Stimulated activated CD4-positive, alpha-beta T cell treated with anti-CD3 and anti-CD28 coated beads, Interleukin-4, amount 100 ng/mL, for 24 hours (primary cell): ENCODE results near the gene IGFBP3.

Experiments used
- DNase-seq: peaks from one replicate; pipeline ENCODE4 v3.0.0-alpha.2; 2020

Gene IGFBP3

GRCh38 chr7:45921699-45922519, 837 bp upstream of the IGFBP3 start:
- no peak for DNase-seq

DNA sequence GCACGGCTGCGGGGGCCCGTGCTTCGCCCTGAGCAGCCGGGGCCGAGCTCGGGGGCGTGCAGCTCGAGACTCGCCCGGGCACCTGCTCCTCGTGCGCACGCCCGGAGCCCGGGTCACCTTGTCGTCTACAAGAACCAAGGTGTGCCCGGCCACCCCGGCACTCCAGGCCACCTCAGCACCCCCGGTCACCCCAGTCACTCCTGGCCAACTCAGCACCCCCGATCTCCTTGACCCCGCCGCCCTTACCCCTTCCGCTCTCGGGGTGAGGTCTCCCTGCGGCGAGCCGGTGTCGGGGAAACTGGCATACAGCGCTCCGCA, 268 bp upstream of the IGFBP3 start:
- no peak for DNase-seq

- no peak for DNase-seq
Observed at GRCh38 chr7:45919993-45920459, 1.0 kb downstream of the IGFBP3 start.

- no peak for DNase-seq
Observed at GRCh38 chr7:45919231-45919784, 1.8 kb downstream of the IGFBP3 start.

DNA sequence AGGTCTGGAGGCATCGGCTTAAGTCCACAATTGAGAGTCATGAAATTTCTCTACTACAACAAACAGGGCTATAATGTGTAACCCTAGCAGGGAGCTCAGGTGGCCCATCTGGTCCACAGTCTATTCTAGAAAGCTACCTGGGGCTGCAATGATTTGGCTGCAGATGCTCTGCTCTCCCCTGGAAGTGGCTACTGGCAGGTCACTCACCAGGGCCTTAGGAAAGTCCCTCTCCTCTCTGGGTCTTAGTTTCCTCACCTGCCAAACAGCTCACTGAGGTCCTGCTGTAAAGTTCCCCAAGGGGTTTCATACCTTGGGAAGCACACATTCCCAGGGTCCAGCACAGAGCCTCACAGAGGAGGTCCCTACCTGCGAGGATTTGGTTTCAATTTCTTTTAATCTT, 2.5 kb downstream of the IGFBP3 start:
- DNase-seq = no peak

GRCh38 chr7:45917658-45918057, 3.4 kb downstream of the IGFBP3 start:
- peak; percentile 75 for DNase-seq

GRCh38 chr7:45917064-45917463, 4.0 kb downstream of the IGFBP3 start:
- DNase-seq = no peak

DNA sequence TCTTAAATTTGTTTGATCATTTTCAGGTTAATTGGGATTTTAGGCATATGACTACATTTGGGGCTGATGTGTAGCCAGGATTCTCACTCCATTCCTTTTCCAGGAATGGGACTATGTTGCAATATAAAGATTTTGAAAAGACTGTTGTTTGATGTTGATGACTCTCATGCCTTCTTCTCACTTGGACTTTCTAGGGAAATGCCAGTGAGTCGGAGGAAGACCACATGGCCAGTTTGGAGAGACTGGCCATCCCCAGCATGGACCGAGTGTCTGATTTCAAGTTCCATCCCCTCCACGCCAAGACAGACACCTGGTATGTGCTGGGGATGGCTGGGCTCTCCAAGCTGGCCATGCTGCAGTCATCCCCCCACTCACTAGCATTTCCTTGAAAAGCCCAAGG, 5.5 kb downstream of the IGFBP3 start:
- DNase-seq = no peak

DNA sequence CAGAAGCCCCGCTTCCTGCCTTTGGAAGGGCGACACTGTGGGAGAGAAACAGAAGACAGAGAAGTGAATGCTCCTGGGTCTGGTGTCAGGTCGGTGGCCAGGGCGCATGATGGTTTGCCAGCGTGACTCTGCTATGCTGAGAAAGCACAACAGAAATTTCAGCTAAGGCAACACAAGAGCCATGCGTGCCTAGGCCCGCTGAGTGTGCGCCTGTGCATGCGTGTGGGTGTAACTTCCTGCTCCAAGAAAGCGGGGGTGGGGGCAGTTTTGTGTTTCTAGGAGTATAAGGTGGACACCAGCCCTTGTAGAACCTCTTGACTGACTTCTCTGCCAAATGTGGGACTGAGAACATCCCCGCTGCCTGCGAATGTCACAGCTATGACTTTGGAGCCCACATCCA, 6.2 kb downstream of the IGFBP3 start:
- DNase-seq = no peak

DNA sequence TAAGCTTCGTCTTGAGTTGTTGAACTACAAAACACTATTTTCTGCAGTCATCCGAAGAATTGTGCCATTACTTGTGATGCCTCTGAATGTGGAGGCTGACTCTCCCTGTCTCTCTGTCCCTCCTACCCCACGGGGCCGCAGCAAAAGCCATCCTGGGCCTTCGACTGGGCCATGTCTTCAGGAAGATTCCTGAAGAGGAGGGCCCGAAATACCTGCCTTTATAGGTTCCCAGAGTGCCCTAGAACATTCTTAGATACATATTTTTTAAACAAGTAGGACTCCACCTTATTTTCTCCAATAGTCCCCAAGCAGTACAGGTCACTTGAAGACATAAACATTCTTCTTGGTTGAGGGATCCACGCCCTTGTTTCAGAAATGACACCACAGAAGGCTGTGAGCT, 8.1 kb downstream of the IGFBP3 start:
- no peak for DNase-seq

GRCh38 chr7:45911311-45911710, 9.8 kb downstream of the IGFBP3 start:
- DNase-seq = no peak

DNA sequence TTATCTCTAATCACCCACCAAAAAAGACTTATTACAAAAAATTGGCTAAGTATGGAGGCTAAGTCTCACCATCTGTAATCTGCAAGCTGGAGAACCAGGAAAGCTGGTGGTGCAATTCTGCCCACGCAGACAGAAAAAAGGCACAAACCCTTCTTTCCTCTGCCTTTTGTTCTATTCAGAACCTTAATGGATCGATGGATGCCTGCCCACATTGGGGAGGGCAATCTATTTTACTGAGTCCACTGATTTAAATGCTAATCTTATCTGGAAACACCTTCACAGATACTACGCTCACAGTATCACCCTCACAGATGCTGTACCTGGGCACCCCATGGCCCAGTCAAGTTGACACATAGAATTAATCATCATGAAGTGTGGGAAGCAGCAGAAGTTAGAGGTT, 10.2 kb downstream of the IGFBP3 start:
- no peak for DNase-seq

DNA sequence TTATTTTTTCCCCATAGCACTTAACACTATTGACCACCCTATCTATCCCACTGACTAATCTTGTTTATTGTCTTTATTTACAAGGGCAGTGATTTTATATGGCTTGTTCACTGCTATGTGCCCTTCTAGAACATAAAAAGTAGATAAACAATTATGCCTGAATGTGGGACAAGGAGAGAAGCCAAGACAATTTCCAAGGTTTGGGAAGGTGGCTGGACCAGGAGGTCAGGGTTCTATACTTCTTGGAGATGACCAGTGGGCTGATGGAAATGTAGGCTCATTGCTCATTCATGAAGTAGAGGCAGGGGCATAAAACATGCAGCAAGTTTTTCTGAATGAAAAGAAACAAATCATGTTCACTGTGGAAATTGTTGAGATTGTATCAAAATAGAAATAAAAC, 11.5 kb downstream of the IGFBP3 start:
- no peak for DNase-seq

DNA sequence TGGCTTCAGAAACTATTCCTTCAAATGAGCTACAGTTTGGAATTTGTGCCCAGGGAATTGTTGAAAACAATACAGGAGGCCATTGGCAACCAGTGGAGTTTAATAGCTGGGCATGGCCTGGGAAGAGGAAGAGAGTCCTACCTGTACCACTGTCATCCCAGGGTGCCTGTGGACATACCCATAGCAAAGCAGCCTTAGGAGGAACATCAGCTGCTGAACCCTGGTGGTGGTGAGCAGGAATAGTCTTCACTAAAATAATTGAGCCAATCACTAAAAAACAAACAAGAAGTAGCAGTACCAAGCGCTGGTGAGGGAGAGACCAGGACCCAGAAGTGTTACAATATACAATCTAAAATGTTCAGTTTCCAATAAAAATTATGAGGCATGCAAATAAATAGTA, 18.3 kb downstream of the IGFBP3 start:
- no peak for DNase-seq

DNA sequence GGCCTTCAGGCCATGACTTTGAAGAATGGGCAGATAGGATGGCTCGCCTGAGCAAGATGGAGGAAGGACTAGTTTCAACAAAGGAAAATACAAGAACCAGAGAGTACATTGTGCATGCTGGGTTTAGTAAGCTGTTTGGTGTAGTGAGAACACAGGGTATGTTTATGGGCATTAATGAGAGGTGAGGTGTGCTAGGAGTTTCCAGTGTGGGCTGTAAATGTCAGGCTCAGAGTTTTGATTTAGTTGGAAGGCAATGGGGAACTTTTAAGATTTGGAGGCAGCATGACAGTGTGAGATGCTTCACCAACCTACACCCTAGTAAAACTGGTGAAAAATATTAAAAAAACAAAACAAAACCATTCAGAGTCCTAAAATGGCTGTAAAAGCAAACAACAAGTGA, 19.5 kb downstream of the IGFBP3 start:
- no peak for DNase-seq

GRCh38 chr7:45898222-45898621, 22.9 kb downstream of the IGFBP3 start:
- no peak for DNase-seq

DNA sequence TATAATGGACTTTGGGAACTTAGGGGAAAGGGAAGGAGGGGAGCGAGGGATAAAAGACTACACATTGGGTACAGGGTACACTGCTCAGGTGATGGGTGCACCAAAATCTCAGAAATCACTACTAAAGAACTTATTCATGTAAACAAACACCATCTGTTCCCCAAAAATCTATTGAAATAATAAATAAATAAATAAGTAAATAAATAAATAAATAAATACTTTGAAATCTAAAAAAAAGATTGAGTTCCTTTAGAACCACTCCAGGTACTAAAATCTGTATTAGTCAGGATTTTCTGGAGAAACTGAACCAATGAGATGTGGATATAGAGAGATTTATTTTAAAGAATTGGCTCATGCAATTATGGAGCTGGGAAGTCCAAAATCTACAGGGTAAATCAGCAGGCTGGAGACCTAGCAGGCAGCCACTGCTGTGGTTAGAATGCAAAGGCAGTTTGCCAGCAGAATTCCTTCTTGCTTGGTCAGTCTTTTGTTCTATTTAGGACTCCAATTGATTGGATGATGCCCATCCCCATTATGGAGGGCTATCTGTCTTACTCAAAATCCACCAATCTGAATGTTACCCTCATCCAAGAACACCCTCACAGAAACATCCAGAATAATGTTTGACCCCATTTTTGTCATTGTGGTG, 23.9 kb downstream of the IGFBP3 start:
- DNase-seq = no peak

DNA sequence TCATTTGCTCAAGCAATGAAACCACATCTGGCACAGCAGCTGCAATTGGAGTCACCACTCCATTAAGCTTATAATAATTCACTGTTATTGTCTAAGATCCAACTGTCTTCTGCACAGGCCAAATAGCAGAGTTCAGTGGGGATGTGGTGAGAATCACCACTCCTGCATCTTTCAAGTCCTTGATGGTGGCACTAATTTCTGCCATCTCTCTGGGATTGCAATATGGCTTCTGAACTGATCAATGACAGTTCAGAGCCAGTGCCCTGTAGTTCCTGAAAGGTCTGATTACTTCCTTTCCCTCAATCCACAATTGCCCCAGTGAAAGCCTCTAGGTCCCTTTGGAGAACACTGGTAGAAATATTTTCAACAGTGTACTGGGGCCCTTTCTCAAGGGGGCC, 26.4 kb downstream of the IGFBP3 start:
- DNase-seq = no peak

- DNase-seq = no peak
Observed at GRCh38 chr7:45893996-45894664, 26.9 kb downstream of the IGFBP3 start.

DNA sequence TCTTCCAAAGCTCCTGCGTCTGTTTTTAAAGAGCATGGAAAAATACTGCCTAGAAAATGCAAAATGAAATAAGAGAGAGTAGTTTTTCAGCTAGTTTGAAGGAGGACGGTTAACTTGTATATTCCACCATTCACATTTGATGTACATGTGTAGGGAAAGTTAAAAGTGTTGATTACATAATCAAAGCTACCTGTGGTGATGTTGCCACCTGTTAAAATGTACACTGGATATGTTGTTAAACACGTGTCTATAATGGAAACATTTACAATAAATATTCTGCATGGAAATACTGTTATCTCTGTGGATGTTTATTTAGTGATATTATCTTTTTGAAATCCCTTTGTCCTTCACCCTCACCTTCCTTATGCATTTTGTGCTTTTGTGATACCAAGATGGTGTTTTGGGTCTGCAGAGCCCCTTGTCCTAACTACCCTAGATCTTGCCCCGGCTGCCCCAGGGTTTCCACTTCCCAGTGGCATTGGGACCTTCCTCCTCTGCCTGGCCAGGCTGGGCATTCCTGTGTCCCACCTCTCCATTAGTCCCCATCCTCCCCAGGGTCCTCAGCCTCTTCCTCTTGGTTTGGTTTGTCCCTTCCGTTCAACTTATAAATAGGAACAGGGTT, 27.6 kb downstream of the IGFBP3 start:
- DNase-seq = no peak

- no peak for DNase-seq
Observed at GRCh38 chr7:45892407-45893035, 28.6 kb downstream of the IGFBP3 start.

GRCh38 chr7:45891462-45892402, 29.3 kb downstream of the IGFBP3 start:
- DNase-seq = no peak
